ENCODE measurements around the gene EIF4G3. TPM values are rescaled to one million over a fixed set of nuclear protein-coding genes. Genes with fewer than 3 reads are reported as not detected.
A peak's percentile ranks its signal among the peaks of the same experiment; 100 is the strongest.
"Not testable (repeated sequence)": the region's sequence is repeated elsewhere in the genome, so short reads cannot be mapped to it uniquely, and the experiment has no call there.

EIF4G3 gene
- total RNA-seq, 1 donor from 2014 or later: 43.0 TPM

- Histone ChIP-seq H3K4me3 (no peak overlapping the region), H3K9me3 (no peaks in the 10 kb centered on the region), H3K27me3 (ENCODE audit: low read depth) (no peaks in the 10 kb centered on the region), H3K27ac (no peak overlapping the region), H3K4me1 (no peaks in the 10 kb centered on the region), H3K36me3 (no peaks in the 10 kb centered on the region)
- TF ChIP-seq, protein P1, sequence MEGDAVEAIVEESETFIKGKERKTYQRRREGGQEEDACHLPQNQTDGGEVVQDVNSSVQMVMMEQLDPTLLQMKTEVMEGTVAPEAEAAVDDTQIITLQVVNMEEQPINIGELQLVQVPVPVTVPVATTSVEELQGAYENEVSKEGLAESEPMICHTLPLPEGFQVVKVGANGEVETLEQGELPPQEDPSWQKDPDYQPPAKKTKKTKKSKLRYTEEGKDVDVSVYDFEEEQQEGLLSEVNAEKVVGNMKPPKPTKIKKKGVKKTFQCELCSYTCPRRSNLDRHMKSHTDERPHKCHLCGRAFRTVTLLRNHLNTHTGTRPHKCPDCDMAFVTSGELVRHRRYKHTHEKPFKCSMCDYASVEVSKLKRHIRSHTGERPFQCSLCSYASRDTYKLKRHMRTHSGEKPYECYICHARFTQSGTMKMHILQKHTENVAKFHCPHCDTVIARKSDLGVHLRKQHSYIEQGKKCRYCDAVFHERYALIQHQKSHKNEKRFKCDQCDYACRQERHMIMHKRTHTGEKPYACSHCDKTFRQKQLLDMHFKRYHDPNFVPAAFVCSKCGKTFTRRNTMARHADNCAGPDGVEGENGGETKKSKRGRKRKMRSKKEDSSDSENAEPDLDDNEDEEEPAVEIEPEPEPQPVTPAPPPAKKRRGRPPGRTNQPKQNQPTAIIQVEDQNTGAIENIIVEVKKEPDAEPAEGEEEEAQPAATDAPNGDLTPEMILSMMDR (IDR thresholded peaks at IDR 0.05): no peak
- ATAC-seq (no peak), DNase-seq (no peak)
- intact Hi-C loops (cut with DNase I): no loop called here
These were observed 148.1 kb downstream of the EIF4G3 start for GRCh38 chr1:21028520-21029145.

DNA sequence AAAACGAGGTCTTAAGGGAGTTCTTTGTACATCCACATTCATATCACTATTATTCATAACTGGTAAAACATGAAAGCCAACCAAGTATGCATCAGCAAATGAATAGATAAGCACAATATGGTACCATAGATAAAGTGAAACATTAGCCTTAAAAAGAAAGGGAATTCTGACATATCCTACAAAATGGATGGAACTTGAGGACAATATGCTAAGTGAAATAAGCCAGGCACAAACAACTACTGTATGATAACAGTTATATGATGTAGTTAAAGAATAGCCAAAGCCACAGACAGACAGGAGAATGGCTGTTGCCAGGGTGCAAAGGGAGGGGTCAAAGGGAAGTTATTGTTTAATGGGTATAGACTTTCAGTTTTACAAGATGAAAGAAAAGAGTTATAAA is 148.9 kb downstream of the EIF4G3 start:
- Histone ChIP-seq H3K27ac (no peak overlapping the region), H3K9me3 (no peaks in the 10 kb centered on the region), H3K36me3 (no peaks in the 10 kb centered on the region), H3K4me3 (no peak overlapping the region), H3K27me3 (ENCODE audit: low read depth) (no peaks in the 10 kb centered on the region), H3K4me1 (no peaks in the 10 kb centered on the region)
- intact Hi-C loops (cut with DNase I): no loop called here
- ATAC-seq: no peak
- no peak for DNase-seq
- TF ChIP-seq, protein P1 (IDR thresholded peaks at IDR 0.05): no peak

- Histone ChIP-seq H3K4me1 (peaks cover 22% of the 10 kb centered on the region), H3K36me3 (no peaks in the 10 kb centered on the region), H3K27me3 (ENCODE audit: low read depth) (no peaks in the 10 kb centered on the region), H3K9me3 (no peaks in the 10 kb centered on the region), H3K4me3 (no peak overlapping the region), H3K27ac (no peak overlapping the region)
- intact Hi-C loops (cut with DNase I): no loop called here
- TF ChIP-seq, protein P1 (IDR thresholded peaks at IDR 0.05): no peak
- no peak for DNase-seq
- no peak for ATAC-seq
These were observed 151.8 kb downstream of the EIF4G3 start for GRCh38 chr1:21024918-21025317.

DNA sequence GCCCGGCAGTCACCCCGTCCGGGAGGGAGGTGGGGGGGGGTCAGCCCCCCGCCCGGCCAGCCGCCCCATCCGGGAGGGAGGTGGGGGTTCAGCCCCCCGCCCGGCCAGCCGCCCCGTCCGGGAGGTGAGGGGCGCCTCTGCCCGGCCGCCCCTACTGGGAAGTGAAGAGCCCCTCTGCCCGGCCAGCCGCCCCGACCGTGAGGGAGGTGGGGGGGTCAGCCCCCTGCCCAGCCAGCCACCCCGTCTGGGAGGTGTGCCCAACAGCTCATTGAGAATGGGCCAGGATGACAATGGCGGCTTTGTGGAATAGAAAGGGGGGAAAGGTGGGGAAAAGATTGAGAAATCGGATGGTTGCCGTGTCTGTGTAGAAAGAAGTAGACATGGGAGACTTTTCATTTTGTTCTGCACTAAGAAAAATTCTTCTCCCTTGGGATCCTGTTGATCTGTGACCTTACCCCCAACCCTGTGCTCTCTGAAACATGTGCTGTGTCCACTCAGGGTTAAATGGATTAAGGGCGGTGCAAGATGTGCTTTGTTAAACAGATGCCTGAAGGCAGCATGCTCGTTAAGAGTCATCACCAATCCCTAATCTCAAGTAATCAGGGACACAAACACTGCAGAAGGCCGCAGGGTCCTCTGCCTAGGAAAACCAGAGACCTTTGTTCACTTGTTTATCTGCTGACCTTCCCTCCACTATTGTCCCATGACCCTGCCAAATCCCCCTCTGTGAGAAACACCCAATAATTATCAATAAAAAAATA is 152.4 kb downstream of the EIF4G3 start:
- H3K9me3 ChIP-seq; ATAC-seq; H3K36me3 ChIP-seq; intact Hi-C loops (cut with DNase I); H3K27ac ChIP-seq; H3K27me3 ChIP-seq (ENCODE audit: low read depth); DNase-seq; H3K4me3 ChIP-seq: not testable (repeated sequence)
- peaks cover 22% of the 10 kb centered on the region for H3K4me1 ChIP-seq

- ATAC-seq (peak; percentile 99), DNase-seq (no peak)
- Histone ChIP-seq H3K27ac (peak overlapping the region; percentile 81), H3K36me3 (no peaks in the 10 kb centered on the region), H3K4me1 (peaks cover 28% of the 10 kb centered on the region), H3K4me3 (peak overlapping the region; percentile 22), H3K9me3 (no peaks in the 10 kb centered on the region), H3K27me3 (ENCODE audit: low read depth) (no peaks in the 10 kb centered on the region)
- TF ChIP-seq, protein P1 (IDR thresholded peaks at IDR 0.05): no peak
- intact Hi-C loops (cut with DNase I): no loop called here
These were observed 154.2 kb downstream of the EIF4G3 start for GRCh38 chr1:21022279-21023040.

Data from lower lobe of right lung (tissue), 2 donors.